Effector CD8-positive, alpha-beta T cell (primary cell): ENCODE measurements around the gene CBR3.
A peak's percentile ranks its signal among the peaks of the same experiment; 100 is the strongest.

Source experiments
- DNase-seq: peaks from one replicate; lab custom pipeline; 2025; lab: John Stamatoyannopoulos, UW

The CBR3 gene

DNA sequence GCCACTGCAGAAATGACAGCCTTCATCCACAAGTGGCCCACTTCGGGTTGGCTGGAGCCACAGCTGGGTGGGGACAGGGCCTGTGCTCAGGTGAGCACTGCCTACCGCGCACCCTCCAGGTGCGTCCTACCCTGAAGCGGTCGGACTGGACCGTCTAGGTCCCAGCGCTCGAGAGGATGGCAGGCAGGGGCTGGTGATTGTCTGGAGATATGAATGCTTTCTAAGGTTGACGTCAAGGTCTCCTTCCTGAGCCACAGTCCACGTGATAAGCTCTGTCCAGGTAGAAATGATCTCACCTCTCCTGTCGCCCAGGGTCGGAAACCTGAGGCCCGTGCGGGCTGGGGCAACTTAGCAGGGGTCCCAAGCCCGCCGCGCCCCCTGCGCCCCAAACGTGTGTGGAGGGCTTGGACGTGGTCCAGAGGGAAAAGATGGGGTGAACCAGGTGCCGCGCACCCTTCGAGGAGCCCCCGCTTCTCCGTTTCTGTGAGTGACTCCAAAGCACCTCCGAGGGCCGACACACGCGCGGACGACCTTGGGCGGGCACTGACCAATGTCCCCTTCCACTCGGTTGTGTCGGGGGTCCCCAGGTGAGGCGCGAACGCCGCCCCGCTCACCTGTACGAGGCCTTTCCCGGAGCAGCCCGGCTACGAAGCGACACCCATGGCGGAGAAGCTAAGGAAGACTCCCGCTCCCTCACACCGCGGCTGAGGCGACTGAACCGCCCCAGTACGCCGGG, 20.9 kb downstream of the CBR3 start:
- DNase-seq = no peak

DNA sequence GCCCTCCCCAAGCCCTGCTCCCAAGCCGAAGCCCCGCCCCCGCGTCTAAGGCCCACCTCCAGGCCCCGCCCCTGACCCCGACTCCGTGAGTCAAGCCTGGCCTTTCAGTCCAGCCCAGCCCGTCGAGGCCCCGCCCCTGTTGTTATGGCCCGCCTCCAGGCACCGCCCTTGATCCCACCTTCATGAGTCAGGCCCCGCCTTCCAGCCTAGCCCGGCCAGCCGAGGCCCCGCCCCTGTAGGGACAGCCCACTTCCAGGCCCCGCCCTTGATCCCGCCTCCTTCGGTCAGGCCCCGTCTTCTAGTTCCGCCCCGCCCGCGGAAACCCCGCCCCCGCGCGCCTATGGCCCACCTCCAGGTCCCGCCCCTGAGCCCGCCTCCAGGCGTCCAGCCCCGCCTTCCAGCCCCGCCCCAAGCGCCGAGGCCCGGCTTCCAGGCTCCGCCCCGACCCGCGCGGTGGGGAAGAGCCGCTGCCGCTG, 21.5 kb downstream of the CBR3 start:
- peak; percentile 100 for DNase-seq

DNA sequence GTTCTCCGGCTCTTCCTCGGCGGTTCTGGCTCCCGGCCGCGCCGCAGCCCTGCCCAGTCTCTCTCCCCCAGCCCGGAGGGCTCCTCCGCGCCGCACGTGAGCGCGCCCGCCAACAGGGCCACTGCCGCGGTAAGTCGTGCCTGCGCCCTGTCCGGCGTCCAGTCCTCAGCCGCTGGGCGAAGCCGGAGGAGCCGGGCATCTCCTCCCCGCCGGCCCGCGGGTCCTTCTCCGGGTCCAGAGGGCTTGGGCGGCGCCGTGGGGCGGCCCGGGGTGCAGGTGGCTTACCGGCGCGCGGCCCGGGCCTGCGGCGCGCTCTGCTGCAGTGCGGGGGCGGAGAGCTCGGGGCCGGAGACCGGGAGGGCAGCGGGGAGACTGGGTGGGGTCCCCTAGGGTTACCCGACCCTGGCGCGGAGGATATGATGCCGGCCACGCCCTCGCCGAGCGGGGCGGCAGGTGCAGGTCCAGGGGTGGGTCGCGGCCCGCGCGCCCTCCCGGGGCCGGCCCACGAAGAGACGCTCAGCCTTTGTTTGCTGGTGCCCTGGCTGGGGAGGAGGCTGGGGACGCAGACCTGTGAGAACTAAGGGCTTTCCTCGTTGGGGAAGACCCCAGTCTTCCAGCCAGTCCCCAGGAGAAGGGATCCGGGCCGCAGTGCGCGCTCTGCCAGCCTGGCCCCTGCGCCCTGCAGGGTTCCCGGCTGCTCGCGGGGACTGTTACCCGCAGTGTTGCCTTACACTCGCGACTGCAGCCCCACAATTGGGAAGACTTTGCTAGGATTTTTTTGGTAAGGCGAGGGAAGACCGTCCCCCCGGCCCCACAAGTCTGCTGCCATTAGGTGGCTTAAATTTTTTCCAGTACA, 22.2 kb downstream of the CBR3 start, which contains the start of gene DOP1B:
Gene DOP1B (plus strand): TSS at position 10 of the 856 bp plus-strand sequence. CDS start 7,910 bp downstream, outside the sequence.
- peak; percentile 31 for DNase-seq

DNA sequence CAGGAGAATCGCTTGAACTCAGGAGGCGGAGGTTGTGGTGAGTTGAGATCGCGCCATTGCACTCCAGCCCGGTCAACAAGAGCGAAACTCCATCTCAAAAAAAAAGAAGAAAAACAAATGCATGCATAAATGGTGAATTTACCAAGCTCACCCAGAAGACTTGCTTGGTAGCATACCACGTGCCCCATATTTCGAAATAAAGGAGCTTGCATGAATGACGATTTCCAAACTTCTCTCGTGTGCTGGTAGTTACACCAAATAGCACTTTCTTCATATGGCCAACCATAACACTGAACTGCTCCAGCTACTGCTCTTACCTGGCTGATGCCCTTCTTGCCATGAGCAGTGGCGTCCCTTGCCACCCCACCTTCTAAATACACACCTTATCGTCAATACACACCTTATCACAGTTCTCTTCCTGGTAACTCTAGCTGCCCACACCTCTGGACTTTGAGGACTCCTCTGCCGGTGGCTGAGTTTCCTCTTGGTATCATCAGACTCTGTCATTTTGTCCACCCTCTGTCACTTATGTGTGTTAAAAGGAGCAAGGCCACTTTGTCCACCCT, 24.6 kb downstream of the CBR3 start:
- no peak for DNase-seq

GRCh38 chr21:36160850-36161178, 25.9 kb downstream of the CBR3 start:
- DNase-seq = no peak

DNA sequence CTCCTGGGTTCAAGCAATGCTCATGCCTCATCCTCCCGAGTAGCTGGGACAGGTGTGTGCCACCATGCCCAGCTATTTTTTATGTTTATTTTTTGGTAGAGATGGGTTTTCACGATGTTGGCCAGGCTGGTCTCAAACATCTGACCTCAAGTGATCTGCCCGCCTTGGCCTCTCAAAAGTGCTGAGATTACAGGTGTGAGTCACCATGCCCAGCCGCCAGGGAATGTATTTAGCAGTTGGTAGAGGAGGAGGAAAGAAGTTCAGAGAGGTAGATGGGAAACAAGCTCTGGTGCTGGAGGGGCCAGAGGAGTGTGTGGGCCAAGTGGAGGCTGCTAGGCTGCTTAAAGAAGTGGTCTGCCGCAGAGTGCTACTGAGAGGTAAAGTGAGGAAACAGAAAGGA, 27.8 kb downstream of the CBR3 start:
- DNase-seq = no peak

GRCh38 chr21:36163750-36164741, 29.2 kb downstream of the CBR3 start:
- DNase-seq = no peak

- no peak for DNase-seq
Observed at GRCh38 chr21:36165356-36165755, 30.5 kb downstream of the CBR3 start.

GRCh38 chr21:36166705-36167104, 31.8 kb downstream of the CBR3 start:
- DNase-seq = no peak

GRCh38 chr21:36167541-36167940, 32.7 kb downstream of the CBR3 start:
- no peak for DNase-seq

DNA sequence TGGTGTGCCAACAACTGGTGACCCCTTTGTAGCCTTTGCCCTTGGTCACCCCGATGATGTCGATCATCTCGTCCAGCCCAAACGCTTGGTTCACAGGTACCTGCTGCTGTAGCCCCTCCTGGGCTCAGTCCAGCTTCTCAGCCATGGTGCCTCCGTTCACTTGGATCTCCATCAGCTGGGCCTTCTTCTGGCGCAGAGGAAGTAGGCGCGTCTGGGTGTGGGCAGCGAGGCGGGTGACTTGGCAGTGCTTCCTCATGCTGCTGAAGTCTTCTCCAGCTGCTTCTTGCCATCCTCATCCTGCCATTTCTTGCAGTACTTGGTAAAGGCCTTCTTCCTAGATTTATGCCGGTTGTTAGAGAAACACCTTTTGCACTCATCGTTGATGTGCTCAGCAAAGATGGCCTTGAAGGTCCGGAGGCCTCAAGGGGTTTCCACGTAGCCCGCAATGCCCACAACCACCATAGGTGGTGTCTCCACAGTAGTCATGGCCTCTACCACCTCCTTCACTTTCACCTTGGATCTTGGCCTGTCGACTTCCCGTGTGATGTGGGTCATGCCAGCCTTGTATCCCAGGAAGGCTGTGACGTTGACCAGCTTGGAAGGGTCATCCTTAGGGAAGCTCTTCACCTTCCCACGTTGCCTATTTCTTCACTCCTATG, 34.7 kb downstream of the CBR3 start:
- no peak for DNase-seq

DNA sequence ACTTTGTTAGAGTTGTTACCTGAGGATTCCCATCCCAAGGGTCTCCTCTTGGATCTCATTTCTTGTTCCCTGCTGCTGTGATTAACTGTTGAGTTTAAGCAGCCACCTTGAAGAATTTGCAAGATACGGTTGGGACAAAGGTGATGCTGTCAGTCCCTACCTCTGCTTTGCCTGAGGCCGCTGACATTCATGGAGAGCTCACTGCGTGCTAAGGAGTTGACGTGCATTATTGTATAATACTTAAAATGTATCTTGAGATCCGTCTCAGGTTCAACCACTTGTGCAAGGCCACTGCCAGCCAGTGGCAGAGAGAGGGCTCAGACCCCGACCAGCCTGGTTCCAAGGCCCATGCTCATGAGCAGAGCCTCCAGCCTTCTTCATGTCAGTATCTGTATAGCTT, 35.9 kb downstream of the CBR3 start:
- DNase-seq = no peak

GRCh38 chr21:36171336-36171735, 36.5 kb downstream of the CBR3 start:
- DNase-seq = no peak

DNA sequence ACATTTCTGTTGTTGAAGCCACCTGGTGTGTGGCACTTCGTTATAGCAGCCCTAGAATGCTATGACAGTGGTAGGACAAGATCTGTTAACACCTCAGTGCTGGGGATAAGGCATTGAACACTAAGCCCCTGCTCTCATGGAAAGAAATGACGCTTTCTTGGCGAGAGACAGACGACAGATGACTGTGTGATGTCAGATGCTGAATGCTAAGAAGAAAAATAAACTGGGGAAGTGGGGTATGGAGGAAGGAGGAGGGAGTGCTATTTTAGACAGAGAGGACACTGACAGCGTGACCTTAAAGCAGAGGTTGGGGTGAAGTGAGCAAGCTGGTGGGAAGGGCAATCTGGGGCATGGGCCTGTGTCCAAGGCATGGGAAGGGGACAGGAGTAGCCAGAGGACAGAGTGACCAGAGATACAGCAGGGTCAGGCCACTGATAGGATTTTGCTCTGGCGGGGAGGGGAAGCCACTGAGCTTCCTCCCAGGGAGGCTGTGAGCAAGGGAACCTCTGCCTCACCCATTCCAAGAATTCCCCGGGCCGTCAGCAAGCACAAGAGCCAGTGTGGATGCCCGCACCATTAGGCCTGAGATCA, 37.0 kb downstream of the CBR3 start:
- DNase-seq = no peak

DNA sequence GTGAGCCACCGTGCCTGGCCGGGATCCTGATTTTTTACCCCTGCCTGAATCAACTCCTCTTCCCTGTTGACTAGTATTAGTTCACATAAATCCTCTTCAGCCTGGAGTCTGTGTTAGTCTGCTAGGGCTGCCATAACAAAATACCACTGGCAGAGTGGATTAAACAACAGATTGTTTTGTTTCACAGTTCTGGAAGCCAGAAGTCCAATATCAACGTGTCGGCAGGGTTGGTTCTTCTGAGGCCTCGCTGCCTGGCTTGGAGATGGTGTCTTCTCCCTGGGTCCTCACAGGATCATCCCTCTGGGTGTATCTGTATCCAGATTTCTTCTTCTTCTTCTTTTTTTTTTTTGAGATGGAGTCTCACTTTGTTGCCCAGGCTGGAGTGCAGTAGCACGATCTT, 39.9 kb downstream of the CBR3 start:
- DNase-seq = no peak

DNA sequence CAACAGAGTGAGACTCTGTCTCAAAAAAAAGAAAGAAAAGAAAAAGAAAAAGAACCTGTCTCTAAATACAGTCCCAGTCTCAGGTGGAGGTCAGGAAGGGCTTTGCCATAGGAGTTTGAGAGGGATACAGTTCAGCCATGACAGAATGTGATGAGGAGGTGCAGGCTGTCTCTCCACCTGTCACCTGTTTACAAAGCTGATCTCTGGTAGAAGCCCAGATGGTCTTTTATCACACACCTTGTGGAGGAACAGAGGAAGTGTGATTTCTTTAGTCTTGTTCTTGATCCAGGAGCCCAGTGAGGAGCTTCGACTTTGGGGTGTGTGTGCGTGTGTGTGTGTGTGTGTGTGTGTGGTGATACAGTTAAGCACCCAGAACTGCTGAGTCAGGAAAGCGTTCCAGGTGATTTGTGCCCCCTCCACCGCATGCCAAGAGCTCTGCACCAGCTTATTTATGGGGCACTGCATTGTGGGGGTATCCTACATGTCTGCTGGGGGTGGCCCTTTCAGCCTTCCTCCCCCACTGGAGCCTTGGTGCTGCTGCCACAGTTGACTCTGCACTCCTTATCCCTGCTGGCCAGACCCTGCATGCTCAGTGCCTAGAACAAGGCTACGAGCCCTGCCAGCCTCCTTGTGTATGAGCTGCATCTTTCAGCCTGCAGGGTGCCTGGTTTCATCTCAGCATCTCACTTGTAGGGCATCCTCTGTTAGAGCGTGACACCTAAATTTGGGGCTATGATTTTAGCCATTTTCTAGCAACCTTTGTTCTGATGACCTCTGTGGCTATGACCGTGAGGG, 41.1 kb downstream of the CBR3 start:
- DNase-seq = no peak

- no peak for DNase-seq
Observed at GRCh38 chr21:36178349-36178748, 43.5 kb downstream of the CBR3 start.

GRCh38 chr21:36179145-36179544, 44.3 kb downstream of the CBR3 start:
- DNase-seq = no peak

GRCh38 chr21:36180963-36181362, 46.1 kb downstream of the CBR3 start:
- DNase-seq = no peak
